LNCaP clone FGC (cell line): ENCODE measurements around the gene ELF5.

ENCODE experiments used
- DNase-seq: peaks from one replicate; pipeline ENCODE4 v3.0.0-alpha.2; 2011; ENCODE audit warnings: low read depth
- H3K4me3 ChIP-seq: 2 replicates; pipeline ENCODE4 v1.5.1; 2011; ENCODE audit warnings: mild to moderate bottlenecking, low read depth, low read length, control low read depth
- TF ChIP-seq, protein P1 (sequence below): IDR thresholded peaks from 2 replicates; pipeline ENCODE4 v1.5.1; 2012; ENCODE audit warnings: mild to moderate bottlenecking; ENCODE audit not compliant: control insufficient read depth, insufficient read depth; ENCODE audit errors: extremely low read depth

The ELF5 gene

GRCh38 chr11:34495724-34496377, 17.7 kb downstream of the ELF5 start:
- TF ChIP-seq, protein P1, sequence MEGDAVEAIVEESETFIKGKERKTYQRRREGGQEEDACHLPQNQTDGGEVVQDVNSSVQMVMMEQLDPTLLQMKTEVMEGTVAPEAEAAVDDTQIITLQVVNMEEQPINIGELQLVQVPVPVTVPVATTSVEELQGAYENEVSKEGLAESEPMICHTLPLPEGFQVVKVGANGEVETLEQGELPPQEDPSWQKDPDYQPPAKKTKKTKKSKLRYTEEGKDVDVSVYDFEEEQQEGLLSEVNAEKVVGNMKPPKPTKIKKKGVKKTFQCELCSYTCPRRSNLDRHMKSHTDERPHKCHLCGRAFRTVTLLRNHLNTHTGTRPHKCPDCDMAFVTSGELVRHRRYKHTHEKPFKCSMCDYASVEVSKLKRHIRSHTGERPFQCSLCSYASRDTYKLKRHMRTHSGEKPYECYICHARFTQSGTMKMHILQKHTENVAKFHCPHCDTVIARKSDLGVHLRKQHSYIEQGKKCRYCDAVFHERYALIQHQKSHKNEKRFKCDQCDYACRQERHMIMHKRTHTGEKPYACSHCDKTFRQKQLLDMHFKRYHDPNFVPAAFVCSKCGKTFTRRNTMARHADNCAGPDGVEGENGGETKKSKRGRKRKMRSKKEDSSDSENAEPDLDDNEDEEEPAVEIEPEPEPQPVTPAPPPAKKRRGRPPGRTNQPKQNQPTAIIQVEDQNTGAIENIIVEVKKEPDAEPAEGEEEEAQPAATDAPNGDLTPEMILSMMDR = no peak
- no peak overlapping the region for H3K4me3 ChIP-seq
- DNase-seq = no peak

GRCh38 chr11:34495239-34495723, 18.3 kb downstream of the ELF5 start:
- TF ChIP-seq, protein P1 = no peak
- no peak overlapping the region for H3K4me3 ChIP-seq
- no peak for DNase-seq

GRCh38 chr11:34493926-34494595, 19.5 kb downstream of the ELF5 start:
- DNase-seq = no peak
- TF ChIP-seq, protein P1 = no peak
- no peak overlapping the region for H3K4me3 ChIP-seq

DNA sequence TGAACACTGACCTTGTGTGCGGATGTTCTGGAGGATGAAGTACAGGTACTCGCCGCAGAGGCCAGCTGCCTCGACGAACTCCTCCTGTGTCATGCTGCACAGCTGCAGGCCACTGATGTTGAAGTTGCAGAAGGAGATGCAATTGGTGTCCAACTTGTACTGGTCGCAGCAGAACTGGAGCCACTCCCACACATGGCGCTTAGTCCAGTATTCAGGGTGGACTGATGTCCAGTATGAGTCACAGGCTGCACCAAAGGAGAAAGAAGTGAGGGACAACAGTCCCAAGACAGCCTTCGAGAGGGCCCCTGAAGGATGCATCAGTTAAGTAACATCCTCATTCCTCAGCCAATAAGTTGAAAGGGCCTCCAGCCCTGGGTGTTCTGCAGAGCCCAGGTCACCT, 20.1 kb downstream of the ELF5 start:
- TF ChIP-seq, protein P1 = no peak
- H3K4me3 ChIP-seq = no peak overlapping the region
- DNase-seq = no peak

DNA sequence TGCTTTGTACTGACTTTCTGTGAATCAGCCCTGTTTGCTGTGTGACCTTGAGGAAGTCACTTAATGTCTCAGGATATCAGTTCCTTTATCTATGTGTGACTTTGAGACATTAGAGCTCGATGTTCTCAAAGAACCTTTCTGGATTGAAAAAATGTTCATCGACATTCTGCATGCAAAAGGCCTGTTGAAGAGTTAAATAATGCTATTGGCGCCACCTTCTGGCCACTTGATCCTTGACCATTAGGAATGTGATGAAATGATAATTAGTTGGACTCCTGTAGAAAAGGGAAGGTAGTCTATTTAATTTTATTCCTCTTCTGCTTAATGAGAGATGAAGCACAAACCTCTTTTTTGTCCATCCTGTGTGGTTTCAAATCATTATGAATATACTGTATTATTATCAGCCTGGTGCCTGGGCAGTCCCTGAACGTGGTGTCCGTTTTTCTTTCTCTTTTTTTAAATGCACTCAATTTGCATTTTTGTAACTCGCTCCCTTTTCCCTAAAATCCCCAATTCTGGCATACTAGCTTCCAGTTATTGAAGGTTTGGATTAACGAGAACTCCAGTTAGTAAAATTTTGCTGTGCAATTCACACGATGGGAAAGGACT, 20.7 kb downstream of the ELF5 start:
- peak; percentile 39 for DNase-seq
- TF ChIP-seq, protein P1 = peak; percentile 78
- no peak overlapping the region for H3K4me3 ChIP-seq

GRCh38 chr11:34490304-34490703, 23.3 kb downstream of the ELF5 start:
- no peak overlapping the region for H3K4me3 ChIP-seq
- no peak for DNase-seq
- TF ChIP-seq, protein P1 = no peak
